22Rv1 (cell line): ENCODE measurements around the gene ATXN1.
"Not testable (repeated sequence)": the region's sequence is repeated elsewhere in the genome, so short reads cannot be mapped to it uniquely, and the experiment has no call there.

Source experiments
- ZFX ChIP-seq: fragments of 450-650 bp; IDR thresholded peaks from 2 replicates; pipeline ENCODE4 v1.6.1; 2017; ENCODE audit warnings: antibody characterized with exemption, borderline replicate concordance
- TF ChIP-seq, protein P1 (sequence below): fragments of 450-650 bp; IDR thresholded peaks from 2 replicates; pipeline ENCODE4 v1.5.1; 2017; ENCODE audit warnings: mild to moderate bottlenecking

DNA sequence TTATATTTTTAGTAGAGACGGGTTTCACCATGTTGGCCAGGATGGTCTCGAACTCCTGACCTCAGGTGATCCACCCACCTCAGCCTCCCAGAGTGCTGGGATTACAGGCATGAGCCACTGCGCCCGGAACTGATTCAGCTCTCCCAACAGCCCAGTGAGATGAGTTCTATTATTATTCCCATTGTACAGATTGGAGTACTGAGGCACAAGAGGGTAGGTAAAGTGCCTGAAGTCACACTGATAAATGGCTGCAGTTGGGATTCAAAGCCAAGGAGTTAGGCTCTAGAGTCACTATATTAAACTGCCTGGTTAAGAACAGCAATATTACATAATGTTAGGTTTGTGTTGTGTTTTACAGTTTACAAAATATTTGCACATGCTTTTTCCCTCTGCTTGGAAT, 220.9 kb downstream of the ATXN1 start:
- TF ChIP-seq, protein P1, sequence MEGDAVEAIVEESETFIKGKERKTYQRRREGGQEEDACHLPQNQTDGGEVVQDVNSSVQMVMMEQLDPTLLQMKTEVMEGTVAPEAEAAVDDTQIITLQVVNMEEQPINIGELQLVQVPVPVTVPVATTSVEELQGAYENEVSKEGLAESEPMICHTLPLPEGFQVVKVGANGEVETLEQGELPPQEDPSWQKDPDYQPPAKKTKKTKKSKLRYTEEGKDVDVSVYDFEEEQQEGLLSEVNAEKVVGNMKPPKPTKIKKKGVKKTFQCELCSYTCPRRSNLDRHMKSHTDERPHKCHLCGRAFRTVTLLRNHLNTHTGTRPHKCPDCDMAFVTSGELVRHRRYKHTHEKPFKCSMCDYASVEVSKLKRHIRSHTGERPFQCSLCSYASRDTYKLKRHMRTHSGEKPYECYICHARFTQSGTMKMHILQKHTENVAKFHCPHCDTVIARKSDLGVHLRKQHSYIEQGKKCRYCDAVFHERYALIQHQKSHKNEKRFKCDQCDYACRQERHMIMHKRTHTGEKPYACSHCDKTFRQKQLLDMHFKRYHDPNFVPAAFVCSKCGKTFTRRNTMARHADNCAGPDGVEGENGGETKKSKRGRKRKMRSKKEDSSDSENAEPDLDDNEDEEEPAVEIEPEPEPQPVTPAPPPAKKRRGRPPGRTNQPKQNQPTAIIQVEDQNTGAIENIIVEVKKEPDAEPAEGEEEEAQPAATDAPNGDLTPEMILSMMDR: not testable (repeated sequence)
- not testable (repeated sequence) for TF ChIP-seq ZFX
